ENCODE data around the gene ZDHHC7. TPM values are rescaled to one million over a fixed set of nuclear protein-coding genes. Genes with fewer than 3 reads are reported as not detected.

ZDHHC7 gene
- total RNA-seq, 1 donor from 2014 or later: 43.6 TPM

GRCh38 chr16:84973776-84974523 lies 37.4 kb downstream of the ZDHHC7 start:
- H3K36me3 Mint-ChIP-seq (ENCODE audit: unreplicated experiment): no peaks in the 10 kb centered on the region
- TF ChIP-seq CTCF (IDR thresholded peaks at IDR 0.05; ENCODE audit: partially characterized antibody, unreplicated experiment): no peak
- H3K27ac Mint-ChIP-seq (ENCODE audit: unreplicated experiment): no peak overlapping the region
- peak overlapping the region; percentile 23 for H3K4me3 Mint-ChIP-seq (ENCODE audit: unreplicated experiment)
- H3K27me3 Mint-ChIP-seq (ENCODE audit: unreplicated experiment): peaks cover 7% of the 10 kb centered on the region
- no peaks in the 10 kb centered on the region for H3K9me3 Mint-ChIP-seq (ENCODE audit: unreplicated experiment)
- DNase-seq: peak; percentile 35
- peaks cover 16% of the 10 kb centered on the region for H3K4me1 Mint-ChIP-seq (ENCODE audit: low read depth, unreplicated experiment)

- Mint-ChIP-seq H3K27me3 (ENCODE audit: unreplicated experiment) (peaks cover 7% of the 10 kb centered on the region), H3K27ac (ENCODE audit: unreplicated experiment) (no peak overlapping the region), H3K4me3 (ENCODE audit: unreplicated experiment) (no peak overlapping the region), H3K9me3 (ENCODE audit: unreplicated experiment) (no peaks in the 10 kb centered on the region), H3K36me3 (ENCODE audit: unreplicated experiment) (no peaks in the 10 kb centered on the region), H3K4me1 (ENCODE audit: low read depth, unreplicated experiment) (peaks cover 16% of the 10 kb centered on the region)
- no peak for TF ChIP-seq CTCF (IDR thresholded peaks at IDR 0.05; ENCODE audit: partially characterized antibody, unreplicated experiment)
- DNase-seq: no peak
These were observed 38.1 kb downstream of the ZDHHC7 start for GRCh38 chr16:84973236-84973635.

GRCh38 chr16:84970447-84971127 lies 40.7 kb downstream of the ZDHHC7 start:
- peaks cover 22% of the 10 kb centered on the region for H3K4me1 Mint-ChIP-seq (ENCODE audit: low read depth, unreplicated experiment)
- H3K27me3 Mint-ChIP-seq (ENCODE audit: unreplicated experiment): peaks cover 8% of the 10 kb centered on the region
- H3K27ac Mint-ChIP-seq (ENCODE audit: unreplicated experiment): no peak overlapping the region
- H3K36me3 Mint-ChIP-seq (ENCODE audit: unreplicated experiment): no peaks in the 10 kb centered on the region
- H3K9me3 Mint-ChIP-seq (ENCODE audit: unreplicated experiment): peaks cover 7% of the 10 kb centered on the region
- H3K4me3 Mint-ChIP-seq (ENCODE audit: unreplicated experiment): no peak overlapping the region
- DNase-seq: peak; percentile 77
- peak; percentile 96 for TF ChIP-seq CTCF (IDR thresholded peaks at IDR 0.05; ENCODE audit: partially characterized antibody, unreplicated experiment)

- no peaks in the 10 kb centered on the region for H3K36me3 Mint-ChIP-seq (ENCODE audit: unreplicated experiment)
- no peak overlapping the region for H3K27ac Mint-ChIP-seq (ENCODE audit: unreplicated experiment)
- no peak overlapping the region for H3K4me3 Mint-ChIP-seq (ENCODE audit: unreplicated experiment)
- H3K4me1 Mint-ChIP-seq (ENCODE audit: low read depth, unreplicated experiment): peaks cover 10% of the 10 kb centered on the region
- H3K9me3 Mint-ChIP-seq (ENCODE audit: unreplicated experiment): peaks cover 10% of the 10 kb centered on the region
- H3K27me3 Mint-ChIP-seq (ENCODE audit: unreplicated experiment): peaks cover 8% of the 10 kb centered on the region
- TF ChIP-seq CTCF (IDR thresholded peaks at IDR 0.05; ENCODE audit: partially characterized antibody, unreplicated experiment): no peak
- no peak for DNase-seq
These were observed 43.5 kb downstream of the ZDHHC7 start for GRCh38 chr16:84967828-84968227.

Measured in glutamatergic neuron (in vitro differentiated cells).